ENCODE results near the gene FXN. TPM values are rescaled to one million over a fixed set of nuclear protein-coding genes. Genes with fewer than 3 reads are reported as not detected.
A peak's percentile ranks its signal among the peaks of the same experiment; 100 is the strongest.
"Not testable (repeated sequence)": the region's sequence is repeated elsewhere in the genome, so short reads cannot be mapped to it uniquely, and the experiment has no call there.

The FXN gene
- polyA plus RNA-seq, 3 donors: 9.1 to 27.3 (median 15.9) TPM

DNA sequence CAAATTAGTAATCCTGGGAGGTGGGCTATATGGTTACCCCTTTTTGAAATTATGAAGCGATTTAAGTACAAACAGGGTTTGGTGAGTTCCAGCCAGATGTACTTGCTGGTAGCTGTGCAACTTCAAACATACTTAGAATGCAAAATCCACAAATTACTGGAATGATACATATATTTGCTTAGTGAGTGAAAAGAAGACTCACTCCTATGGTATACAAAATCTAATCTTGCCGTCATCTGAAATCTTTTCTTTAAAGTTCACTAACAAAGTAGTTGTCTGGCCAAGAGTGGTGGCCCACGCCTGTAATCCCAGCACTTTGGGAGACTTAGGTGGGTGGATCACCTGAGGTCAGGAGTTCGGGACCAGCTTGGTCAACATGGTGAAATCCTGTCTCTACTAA is 73.6 kb downstream of the FXN start:
- Mint-ChIP-seq H3K9me3 (no peaks in the 10 kb centered on the region), H3K27ac (peak overlapping the region in 1 of 7 donors; percentile 44), H3K27me3 (ENCODE audit: low read depth in 3 of 3) (peaks cover 0 to 4% (median 1%) of the 10 kb centered on the region in 3 donors), H3K4me1 (no peaks in the 10 kb centered on the region), H3K4me3 (no peak overlapping the region), H3K36me3 (no peaks in the 10 kb centered on the region)
- Histone ChIP-seq H3K4me2 (replicated peaks; ENCODE audit: extremely low read depth, low read length, poor library complexity, severe bottlenecking) (no peak overlapping the region), H3K27me3 (ENCODE audit: control insufficient read depth in 2 of 2, insufficient read depth in 2 of 2, low read length in 2 of 2) (no peaks in the 10 kb centered on the region), H3K9ac (ENCODE audit: insufficient read depth, low read length, poor library complexity, severe bottlenecking) (no peak overlapping the region), H3K79me2 (ENCODE audit: insufficient read depth, low read length) (no peaks in the 10 kb centered on the region), H3K9me3 (replicated peaks in 1 of 2; ENCODE audit: control insufficient read depth in 1 of 2, insufficient read depth in 1 of 2, low read length in 2 of 2) (no peaks in the 10 kb centered on the region), H3K4me3 (replicated peaks in 1 of 3; ENCODE audit: low read depth in 2 of 3, low read length in 3 of 3) (no peak overlapping the region), H3K27ac (ENCODE audit: low read depth in 1 of 2, low read length in 2 of 2) (no peak overlapping the region), H3K4me1 (ENCODE audit: control insufficient read depth in 1 of 2, insufficient read depth in 2 of 2, low read length in 2 of 2) (no peaks in the 10 kb centered on the region), H3K36me3 (replicated peaks in 1 of 2; ENCODE audit: control insufficient read depth in 1 of 2, insufficient read depth in 2 of 2, low read length in 2 of 2) (no peaks in the 10 kb centered on the region), H4K20me1 (ENCODE audit: insufficient read depth, low read length) (no peaks in the 10 kb centered on the region), H2AFZ (ENCODE audit: insufficient read depth, low read depth, low read length, poor library complexity, severe bottlenecking) (no peak overlapping the region)
- TF ChIP-seq, protein P1, sequence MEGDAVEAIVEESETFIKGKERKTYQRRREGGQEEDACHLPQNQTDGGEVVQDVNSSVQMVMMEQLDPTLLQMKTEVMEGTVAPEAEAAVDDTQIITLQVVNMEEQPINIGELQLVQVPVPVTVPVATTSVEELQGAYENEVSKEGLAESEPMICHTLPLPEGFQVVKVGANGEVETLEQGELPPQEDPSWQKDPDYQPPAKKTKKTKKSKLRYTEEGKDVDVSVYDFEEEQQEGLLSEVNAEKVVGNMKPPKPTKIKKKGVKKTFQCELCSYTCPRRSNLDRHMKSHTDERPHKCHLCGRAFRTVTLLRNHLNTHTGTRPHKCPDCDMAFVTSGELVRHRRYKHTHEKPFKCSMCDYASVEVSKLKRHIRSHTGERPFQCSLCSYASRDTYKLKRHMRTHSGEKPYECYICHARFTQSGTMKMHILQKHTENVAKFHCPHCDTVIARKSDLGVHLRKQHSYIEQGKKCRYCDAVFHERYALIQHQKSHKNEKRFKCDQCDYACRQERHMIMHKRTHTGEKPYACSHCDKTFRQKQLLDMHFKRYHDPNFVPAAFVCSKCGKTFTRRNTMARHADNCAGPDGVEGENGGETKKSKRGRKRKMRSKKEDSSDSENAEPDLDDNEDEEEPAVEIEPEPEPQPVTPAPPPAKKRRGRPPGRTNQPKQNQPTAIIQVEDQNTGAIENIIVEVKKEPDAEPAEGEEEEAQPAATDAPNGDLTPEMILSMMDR (IDR thresholded peaks at IDR 0.05): no peak
- DNase-seq: no peak
- WGBS (ENCODE audit: insufficient coverage): no CpG with 5 or more reads among the region's 4 CpGs
- intact Hi-C loops (cut with micrococcal nuclease): no loop called here

DNA sequence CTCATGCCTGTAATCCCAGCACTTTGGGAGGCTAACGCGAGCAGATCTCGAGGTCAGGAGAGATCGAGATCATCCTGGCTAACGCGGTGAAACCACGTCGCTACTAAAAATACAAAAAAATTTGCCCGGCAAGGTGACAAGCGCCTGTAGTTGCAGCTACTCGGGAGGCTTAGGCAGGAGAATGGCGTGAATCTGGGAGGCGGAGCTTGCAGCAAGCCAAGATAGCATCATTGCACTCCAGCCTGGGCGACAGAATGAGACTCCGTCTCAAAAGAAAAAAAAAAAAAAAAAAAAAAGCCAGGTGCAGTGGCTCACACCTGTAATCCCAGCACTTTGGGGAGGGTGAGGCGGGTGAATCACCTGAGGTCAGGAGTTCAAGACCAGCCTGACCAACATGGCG is 77.1 kb downstream of the FXN start:
- H4K20me1 ChIP-seq (ENCODE audit: insufficient read depth, low read length); H3K9me3 ChIP-seq (replicated peaks in 1 of 2; ENCODE audit: control insufficient read depth in 1 of 2, insufficient read depth in 1 of 2, low read length in 2 of 2); intact Hi-C loops (cut with micrococcal nuclease); H3K36me3 Mint-ChIP-seq; H3K27me3 Mint-ChIP-seq (ENCODE audit: low read depth in 3 of 3); H3K4me2 ChIP-seq (replicated peaks; ENCODE audit: extremely low read depth, low read length, poor library complexity, severe bottlenecking); H3K9ac ChIP-seq (ENCODE audit: insufficient read depth, low read length, poor library complexity, severe bottlenecking); H3K9me3 Mint-ChIP-seq; H3K27ac ChIP-seq (ENCODE audit: low read depth in 1 of 2, low read length in 2 of 2); H3K4me1 ChIP-seq (ENCODE audit: control insufficient read depth in 1 of 2, insufficient read depth in 2 of 2, low read length in 2 of 2); H3K79me2 ChIP-seq (ENCODE audit: insufficient read depth, low read length); H3K27me3 ChIP-seq (ENCODE audit: control insufficient read depth in 2 of 2, insufficient read depth in 2 of 2, low read length in 2 of 2); H3K4me1 Mint-ChIP-seq; H3K36me3 ChIP-seq (replicated peaks in 1 of 2; ENCODE audit: control insufficient read depth in 1 of 2, insufficient read depth in 2 of 2, low read length in 2 of 2); H3K4me3 ChIP-seq (replicated peaks in 1 of 3; ENCODE audit: low read depth in 2 of 3, low read length in 3 of 3); DNase-seq; H2AFZ ChIP-seq (ENCODE audit: insufficient read depth, low read depth, low read length, poor library complexity, severe bottlenecking); H3K4me3 Mint-ChIP-seq; H3K27ac Mint-ChIP-seq: not testable (repeated sequence)
- 97% methylated on average over 13 of the region's 17 CpGs for WGBS (ENCODE audit: insufficient coverage)
